ENCODE data around the gene IRX6.

IRX6 gene

DNA sequence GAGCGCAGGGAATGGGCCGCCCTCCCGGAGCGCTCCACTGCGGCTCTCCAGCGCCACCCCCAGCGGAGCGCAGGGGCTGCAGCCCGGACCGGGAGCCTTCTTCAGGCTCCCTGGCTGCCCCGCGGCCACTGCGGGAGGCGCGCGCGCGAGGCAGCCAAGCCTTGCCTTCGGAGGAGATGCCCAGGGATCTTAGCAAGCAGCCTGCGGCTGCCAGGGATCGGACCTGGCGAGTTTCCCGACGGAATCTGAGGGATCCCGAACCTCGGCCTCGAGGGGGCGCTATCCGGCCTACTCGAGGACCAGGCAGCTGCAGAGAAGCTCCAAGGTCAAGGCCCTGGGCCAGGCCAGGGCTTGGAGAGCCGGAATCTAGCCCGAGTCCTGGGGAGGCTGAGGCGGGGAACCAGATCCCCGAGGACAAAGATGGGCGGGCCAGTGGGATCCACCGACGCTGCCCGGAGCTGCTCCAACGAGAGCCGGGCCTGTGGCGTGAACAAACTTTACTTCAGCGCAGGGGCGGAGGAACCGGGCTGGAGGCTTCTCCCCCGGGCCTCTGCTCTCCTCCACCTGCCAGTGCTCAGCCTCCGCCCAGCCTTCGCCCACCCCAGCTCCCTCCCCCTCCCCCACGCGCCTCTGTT lies at the start of gene IRX6:
Gene IRX6, plus strand, starts transcription at position 567 of the 635 bp plus-strand sequence. CDS start 889 bp downstream, outside the sequence.
- DNase-seq, result no peak

DNA sequence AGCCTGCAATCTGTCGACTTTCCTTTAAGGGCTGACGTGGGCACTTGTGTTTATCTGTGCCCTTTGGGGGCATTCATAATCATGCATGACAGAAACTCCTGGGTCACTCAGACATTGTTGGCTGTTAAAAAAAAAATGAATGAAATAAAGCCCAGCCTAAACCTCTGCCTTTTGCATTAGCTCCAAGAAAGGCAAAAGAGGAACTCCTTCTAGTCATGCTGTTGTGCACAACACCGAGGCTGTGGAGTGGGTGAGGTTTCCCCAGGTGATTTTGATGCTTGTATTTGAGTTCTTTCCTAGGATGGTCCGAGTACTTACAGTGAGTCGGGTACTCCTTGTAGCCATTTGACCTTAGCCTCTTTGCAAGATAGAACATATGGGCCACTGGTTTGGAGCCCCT lies 49.6 kb upstream of the IRX6 start:
- DNase-seq, result no peak

DNA sequence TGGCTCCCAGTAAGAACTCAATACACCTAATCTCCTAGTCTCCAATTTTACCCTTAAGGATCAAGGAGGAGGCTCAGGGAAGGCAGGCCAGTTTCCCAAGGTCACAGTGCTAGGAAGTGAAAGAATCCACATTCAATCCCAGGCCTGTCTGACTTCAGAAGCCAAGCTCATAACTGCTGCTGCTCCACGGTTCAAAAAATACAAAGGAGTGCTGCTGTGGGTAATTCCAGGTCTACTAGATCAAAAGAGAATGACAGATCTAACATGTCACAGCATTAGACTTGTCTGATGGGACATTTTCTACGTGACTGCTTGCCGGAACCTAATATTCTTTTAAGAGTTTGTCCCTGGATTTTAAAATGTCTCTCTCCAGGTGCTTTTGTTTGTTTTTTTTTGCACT lies 48.8 kb upstream of the IRX6 start:
- no peak for DNase-seq

DNA sequence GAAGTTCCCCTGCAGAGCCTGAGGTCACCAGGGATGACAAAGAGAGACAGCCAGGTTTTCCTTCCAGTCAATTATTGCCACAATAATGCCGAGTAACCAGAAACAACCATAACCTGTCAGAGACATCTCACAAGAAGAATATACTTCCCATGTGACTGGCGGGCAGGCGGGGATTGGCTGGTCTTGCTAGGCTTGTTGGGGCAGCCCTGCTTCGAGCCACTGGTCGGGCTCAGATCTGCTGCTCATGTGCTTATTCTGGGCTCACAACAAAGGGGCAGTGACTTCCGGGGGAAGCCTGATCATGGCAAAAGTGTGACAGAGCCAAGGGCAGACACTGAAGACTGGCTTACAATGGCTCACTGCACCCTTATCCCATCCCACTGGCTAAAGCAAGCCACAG lies 48.1 kb upstream of the IRX6 start:
- no peak for DNase-seq

DNA sequence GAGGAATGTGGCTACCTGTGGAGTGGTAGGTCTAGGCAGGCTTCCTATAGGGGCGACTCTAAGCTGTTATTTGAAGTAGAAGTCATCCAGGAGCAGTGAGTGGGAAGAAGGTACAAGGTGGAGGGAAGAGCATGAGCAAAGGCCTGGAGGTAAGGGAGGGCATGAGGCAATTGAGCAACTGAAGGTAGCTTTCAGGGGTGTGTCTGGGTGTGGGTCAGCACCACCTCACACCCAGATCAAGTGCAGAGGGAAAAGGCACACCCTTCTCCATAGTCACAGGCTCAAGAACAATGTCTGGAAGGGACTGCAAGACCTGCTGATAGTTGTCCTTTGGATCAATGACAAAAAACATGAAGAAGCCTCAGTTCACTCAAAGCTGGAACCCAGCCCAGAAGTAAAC lies 46.5 kb upstream of the IRX6 start:
- DNase-seq, result no peak

DNA sequence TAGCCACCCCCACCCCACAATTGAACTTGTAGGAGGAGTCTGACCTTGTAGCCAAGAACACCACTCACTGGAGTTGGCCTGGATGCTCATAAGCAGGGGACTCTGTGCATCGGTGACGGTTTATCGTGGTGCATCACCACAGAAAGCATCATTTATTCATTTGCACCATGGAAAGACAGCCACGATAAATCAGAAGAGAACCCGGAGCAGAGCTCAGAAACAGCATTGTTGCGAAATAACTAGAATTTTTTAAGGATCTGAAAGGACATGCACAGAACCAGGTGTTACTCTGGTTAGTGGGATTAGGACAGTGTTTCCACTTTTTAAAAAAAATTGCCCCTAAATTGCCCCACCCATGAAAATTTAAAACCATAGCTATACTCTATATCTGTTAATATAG lies 44.4 kb upstream of the IRX6 start:
- no peak for DNase-seq

DNA sequence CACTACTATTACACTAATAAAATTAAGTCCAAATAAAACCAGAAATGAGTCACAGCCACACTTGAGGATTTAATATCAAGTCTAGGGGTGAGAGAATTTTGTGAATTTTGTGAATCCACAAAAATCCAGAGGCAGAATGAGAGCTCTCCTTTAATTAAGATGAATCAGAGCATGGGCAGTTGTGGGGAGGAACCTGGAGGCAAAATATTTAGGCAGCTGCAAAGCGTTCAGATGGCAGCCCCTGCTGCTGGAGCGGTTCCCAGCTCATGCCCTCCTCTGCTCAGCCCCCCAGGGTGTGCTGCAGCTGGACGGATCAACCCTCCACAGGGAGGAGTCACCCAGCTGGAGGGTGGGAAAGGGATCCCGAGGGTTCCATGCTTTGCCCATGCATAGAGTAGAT lies 43.4 kb upstream of the IRX6 start:
- no peak for DNase-seq

DNA sequence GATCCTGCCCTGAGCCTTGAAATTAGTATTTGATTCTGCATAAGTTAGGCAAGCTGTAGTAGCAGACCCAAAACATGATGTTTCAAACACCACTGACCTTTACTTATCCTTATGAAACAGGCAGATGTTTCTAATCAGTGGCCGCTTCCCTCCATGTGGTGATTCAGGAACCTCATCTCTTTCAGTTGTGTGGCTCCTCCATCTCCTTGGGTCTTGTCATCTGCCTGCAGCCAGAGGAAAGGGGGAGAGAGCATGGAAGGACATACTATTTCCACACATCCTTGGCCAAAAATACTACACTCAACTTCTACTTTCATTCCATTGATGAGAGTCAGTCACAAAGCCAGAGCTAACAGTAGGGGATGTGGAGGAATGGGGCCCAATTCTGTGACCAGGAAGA lies 41.6 kb upstream of the IRX6 start:
- no peak for DNase-seq

DNA sequence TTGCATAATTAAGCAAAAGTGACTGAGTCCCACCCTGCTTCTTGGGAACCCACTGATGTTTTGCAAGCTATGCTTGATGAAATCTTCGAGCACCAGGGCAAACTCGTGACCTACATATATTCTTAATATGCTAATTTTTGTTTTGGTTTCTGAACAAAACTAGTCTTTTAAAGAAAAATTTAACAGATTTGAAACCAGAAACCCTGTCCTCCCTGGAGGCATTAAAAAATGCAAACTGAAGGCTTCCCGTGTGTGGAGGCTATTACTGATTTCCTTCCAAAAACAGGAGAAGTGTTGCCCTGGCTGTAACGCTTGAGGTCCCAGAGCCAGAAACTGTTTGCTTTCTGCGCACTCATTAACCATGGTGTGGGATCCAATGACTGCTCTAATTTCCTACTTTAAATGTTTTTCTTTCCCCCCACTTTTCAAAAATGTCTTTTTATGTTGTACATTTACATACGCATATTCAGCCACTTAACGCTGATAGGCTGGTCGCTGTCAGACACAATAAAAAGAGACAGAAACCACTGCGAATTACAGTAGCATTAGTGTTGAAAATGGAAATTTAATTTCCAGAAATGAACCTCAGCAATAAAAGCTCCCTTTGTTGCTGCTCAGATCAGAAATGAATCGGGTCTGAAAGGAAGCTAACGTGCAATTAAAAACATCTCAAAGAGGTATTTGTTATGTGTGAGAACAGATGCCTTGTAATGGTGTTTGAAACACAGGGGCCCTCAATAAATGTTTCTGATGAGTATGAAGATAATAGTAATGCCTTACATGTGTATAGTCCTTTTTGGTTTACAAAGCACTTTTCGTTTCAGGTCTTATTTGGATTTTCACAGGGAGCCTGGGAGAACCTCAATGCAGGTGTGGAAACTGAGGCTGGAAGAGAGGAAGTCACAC lies 39.9 kb upstream of the IRX6 start:
- no peak for DNase-seq

DNA sequence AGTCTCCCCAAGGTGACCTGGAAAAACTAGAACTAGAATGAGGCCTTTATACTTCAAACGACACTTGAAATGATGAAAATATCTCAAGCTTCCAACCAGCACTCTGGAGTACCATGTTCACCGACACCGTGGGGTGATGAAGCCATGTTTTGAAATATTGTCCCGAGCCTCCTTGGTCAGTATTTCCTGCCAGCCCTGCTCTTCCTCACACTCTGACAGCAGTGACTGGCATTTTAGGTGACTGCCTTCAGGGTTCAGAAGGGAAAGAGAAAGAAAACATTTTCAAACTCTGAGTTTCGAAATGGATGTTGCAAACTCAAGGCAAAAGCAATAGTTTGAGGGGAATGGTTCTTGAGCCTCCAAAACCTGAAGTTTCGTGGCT lies 39.3 kb upstream of the IRX6 start:
- no peak for DNase-seq

DNA sequence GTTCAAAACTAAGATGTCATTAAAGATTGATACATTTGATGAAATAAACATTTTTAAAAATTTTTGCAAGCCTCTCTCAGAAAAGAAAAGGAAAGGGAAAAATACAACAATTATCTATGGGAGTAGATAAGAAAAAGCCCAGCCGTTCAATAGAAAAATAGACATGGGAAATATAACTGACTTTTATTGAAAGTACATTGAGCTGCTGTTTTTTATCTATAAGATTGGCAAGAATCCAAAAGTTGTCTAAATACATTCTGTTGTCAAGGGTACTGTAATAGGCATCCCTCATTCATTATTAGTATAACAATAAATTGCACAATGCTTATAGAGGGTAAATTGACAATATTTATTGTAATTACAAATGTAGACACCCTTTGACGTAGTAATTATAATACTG lies 38.4 kb upstream of the IRX6 start:
- DNase-seq, result no peak

DNA sequence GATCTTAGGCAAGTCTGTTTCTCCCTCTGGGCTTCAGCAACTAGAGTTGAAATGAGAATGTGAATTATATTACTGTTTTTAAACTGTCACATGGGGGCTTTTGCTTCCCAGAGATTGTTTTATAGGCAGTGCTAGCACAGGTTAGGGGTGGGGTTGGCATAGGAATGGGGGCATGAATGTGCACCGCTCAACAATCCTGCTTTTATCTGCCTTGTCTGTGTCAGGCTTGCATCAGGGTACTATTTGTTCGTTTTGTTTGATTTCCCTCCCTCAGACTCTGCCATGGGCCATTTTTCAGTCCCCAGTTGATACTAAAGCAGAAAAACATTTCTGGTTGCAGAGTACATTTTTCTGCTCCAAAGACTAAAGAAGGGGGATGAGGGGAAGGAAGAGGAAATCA lies 34.6 kb upstream of the IRX6 start:
- no peak for DNase-seq

DNA sequence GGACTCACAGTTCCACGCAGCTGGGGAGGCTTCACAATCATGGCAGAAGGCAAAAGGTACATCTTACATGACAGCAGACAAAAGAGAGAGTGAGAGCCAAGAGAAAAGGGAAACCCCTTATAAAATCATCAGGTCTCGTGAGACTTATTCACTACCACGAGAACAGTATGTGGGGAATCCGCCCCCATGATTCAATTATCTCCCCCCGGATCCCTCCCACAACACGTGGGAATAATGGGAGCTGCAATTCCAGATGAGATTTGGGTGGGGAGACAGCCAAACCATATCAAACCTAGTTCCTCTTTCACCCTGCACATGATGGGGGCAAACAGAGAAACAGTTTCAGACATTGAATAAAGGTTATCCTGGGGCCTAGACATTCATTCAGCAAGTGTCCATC lies 32.2 kb upstream of the IRX6 start:
- DNase-seq, result no peak

DNA sequence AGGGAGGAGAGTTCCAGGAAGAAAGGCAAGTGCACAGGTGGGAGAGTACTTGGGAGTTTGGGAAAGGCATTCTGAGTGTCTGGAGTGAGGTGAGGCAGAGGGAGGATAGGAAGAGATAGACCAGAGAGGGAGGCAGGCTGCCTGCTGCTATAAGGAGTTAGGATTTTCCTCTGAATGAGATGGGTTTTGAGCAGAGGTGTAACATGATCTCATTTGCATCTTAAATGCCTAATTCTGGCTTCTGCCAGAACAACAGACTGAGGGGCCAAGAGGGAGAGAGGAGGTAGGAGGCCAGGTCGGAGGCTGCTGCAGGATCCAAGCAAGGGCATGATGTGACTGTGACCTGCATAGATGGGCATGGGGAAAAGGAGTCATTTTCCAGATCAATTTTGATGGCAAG lies 31.5 kb upstream of the IRX6 start:
- no peak for DNase-seq

DNA sequence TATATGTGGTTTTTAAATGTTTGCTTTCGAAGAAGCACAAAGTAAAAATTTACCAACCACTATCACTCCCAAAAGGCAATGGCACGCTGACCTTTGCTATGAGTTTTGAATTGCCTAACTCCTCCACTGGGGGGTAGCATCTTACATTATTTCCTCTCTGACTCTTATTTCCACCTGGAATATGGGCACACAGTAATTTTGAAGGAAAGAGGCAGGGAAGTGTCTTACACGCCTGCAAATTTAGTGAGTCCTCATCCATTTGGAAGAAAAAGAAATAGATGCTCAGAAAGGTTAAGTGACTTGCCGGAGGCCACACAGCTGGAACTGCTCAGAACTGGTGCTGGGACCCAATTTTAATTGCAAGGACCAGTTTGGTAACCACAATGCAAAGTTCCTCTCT lies 29.9 kb upstream of the IRX6 start:
- no peak for DNase-seq

DNA sequence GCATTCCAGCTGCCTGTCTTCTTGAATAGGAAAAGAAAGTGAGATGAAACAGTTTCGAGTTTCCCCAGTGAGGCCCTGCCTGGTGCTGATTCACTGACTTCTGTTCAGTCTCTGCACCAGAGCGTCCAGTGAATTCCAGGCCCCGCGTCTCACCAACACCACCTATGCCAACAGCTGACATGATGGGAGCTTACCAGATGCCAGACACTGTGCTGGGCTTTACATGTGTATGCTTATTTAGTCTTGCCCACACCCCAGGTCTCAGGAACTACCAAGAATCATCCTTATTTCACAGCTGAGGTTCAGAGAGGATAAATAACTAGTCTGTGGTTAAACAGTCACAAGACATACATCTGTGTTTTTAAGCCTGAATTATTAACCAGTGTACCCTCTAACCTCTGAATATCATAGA lies 29.1 kb upstream of the IRX6 start:
- no peak for DNase-seq

DNA sequence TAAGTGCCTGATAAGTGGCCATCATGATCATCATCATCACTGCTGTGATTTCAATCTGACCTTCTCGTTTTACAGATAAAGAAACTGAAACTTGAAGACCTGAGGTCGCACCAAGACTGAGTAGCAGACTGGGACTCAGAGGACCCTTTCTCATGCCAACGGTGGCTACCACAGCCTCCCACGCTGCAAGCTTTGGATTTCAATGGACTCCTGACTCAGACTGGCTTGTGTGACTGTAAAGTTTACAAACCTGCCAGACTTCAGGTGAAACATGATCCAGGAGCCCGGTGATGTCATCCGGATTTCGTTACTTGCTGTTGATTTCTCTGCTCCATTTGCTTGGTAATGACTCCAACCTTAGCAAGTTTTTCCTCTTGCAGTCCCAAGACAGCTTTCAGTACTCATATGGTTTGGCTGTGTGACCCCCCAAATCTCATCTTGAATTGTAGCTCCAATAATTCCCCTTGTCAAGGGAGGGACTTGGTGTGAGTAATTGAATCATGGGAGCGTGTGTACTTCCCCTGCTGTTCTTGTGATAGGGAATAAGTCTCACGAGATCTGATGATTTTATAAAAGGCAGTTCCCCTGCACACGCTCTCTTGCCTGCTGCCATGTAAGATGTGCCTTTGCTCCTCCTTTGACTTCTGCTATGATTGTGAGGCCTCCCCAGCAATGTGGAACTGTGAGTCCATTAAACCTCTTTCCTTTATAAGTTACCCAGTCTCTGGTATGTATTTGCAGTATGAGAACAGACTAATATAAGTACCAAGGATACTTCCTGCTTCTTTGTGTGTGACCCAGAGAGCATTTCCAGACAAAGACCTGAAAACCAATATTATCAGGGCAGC lies 26.7 kb upstream of the IRX6 start:
- no peak for DNase-seq

DNA sequence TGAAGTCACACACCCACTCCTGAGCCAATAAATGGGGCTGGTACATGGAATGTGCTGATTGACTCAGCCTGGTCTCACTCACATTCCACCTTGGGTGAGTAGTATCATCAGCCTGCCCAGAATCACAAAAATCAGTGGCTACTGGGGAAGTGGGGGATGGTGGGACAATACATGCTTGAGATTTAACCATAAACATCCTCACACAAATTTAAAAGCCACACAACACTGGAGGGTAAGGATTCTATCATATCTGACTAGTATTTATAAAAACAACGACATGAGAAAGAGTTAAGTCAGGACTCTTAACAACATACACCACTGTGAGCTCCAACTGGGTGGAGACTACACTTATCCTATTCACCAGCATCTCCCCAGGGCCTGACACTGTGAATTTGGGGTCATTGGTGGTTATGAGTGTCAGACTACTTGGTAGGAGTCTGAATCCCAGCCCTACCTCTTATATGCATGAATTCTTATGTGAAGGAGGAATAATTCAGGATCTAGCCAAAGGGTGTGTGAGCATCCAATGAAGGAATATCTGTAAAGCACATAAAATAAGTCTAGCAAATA lies 26.0 kb upstream of the IRX6 start:
- DNase-seq, result no peak

DNA sequence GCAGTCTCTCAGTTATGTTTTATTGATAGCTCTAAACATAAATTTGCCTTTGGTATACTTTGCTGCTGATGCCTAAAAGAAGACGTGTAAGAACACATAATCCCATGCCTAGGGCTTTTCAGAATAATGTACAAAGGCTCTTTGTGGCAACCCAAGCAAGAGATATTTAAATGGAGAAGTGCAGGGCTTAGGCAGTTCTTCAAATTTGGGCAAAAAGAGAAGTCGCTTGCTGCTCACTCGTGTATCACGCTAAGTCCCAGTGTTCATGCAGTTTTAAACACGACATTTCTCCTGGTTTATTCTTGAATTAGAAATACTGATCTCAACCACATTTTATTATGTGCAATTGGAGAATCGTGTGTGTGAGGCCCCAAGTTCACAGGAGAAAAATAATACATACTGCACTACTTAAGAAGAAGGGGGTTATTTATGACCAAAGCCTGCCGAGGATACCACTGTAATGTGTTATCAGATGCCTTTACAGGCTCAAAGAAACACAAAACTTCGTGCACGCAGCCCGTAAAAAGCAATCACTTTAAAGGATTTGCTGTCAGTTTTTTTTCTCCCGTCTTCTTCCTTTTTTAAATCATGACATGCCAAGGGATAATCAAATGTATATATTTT lies 22.5 kb upstream of the IRX6 start:
- DNase-seq, result no peak

DNA sequence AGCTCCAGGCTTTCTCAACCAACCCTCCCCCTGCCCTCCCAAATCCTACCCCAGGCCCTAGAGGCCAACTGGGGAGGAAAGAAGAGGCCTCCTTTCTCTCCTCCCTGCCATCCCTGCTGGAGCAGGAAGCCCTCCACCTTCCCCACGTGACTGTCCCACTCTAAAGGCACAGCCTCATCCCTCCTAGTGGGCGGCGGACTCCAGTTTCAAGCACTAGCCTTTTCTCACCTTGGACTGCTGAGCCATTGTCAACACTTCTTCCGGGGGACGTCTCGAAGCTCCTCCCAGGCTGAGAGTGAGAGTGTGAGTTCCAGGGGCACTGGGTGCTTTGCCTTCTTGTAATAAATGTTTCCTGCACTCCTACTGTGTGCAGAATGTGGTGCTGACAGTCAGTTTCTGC lies 21.4 kb upstream of the IRX6 start:
- DNase-seq, result no peak

DNA sequence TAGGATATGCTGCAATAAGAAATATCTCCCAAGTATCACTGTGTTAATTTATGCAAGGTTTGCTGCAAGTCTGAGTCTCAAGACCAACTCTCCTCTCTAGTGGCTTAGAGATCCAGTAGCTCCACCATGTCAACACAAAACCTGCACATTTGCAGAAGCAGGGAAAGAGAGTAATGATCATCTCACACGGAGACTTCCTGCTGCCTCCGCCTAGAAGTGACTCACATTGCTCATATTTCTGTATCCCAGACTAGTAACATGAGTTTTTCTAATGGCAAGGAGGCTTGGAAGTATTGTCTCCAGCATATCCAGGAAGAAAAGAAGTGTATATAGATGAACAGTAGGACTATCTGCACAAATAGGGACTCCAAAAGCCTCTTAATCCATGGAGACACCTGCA lies 15.0 kb upstream of the IRX6 start:
- no peak for DNase-seq

DNA sequence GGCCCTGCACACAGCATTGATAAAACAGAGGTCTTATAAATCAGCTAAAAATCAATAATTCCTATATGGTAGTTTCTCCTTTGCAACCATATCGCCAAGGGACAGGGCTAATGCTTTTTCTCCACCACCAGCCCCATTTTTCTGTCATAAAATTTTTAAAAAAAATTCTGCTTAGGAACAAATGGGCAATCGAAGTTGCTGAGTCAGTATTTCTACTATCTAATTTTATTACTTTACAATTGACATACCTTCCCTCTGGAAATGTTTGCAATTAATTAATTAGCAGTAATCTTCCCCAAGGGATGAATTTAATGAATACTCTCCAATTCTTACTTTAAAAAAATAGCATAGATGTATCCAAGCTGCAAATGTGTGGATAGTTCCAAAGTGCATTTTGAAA lies 1.7 kb upstream of the IRX6 start:
- DNase-seq, result no peak

Data from CD4-positive, alpha-beta T cell treated with Interleukin-4 for 4 hours (primary cell).